HG03439 (cell line): ENCODE measurements around the gene HCN3.
"Not testable (repeated sequence)": the region's sequence is repeated elsewhere in the genome, so short reads cannot be mapped to it uniquely, and the experiment has no call there.

Experiments
- ATAC-seq: cut with Tn5 transposase; IDR thresholded peaks from one replicate; pipeline ENCODE4 v1.9.1; 2021; ENCODE audit warnings: mild to moderate bottlenecking, moderate library complexity; ENCODE audit not compliant: unreplicated experiment

HCN3 gene

DNA sequence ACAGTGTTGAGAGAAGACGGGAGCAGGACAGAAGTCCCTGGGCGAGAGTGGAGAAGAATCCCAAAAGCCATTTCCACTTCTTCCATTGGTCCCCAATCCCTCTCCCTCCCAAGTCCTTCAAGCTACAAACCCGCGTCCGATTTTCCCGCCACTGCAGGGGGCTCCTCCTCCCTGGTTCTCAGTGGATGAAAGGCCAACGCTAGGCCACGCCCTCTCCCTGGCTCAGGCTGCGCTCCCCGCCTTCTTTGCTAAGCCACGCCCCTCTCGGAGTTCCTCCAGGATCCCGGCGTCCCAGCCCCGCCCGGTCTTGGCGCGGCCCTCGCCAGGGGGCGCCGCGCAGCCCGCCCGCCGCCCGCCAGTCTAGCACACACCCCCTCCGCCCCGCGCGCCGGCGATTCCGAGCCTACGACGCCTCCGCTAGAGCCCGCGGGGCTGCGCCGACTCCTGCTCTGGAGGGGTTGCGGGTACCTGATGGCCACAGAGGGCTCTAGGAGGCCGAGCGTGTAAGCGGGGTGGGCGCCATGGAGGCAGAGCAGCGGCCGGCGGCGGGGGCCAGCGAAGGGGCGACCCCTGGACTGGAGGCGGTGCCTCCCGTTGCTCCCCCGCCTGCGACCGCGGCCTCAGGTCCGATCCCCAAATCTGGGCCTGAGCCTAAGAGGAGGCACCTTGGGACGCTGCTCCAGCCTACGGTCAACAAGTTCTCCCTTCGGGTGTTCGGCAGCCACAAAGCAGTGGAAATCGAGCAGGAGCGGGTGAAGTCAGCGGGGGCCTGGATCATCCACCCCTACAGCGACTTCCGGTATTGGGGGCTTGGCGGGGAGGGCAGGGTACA is at the start of gene HCN3:
Gene HCN3, plus strand, starts transcription at position 394 of the 832 bp plus-strand sequence. Its CDS starts 128 bp downstream, at position 522.
- peak; percentile 60 for ATAC-seq

- no peak for ATAC-seq
Measured at GRCh38 chr1:155228096-155228427, 49.2 kb upstream of the HCN3 start.

- ATAC-seq: not testable (repeated sequence)
Measured at GRCh38 chr1:155231302-155231701, 46.0 kb upstream of the HCN3 start.

DNA sequence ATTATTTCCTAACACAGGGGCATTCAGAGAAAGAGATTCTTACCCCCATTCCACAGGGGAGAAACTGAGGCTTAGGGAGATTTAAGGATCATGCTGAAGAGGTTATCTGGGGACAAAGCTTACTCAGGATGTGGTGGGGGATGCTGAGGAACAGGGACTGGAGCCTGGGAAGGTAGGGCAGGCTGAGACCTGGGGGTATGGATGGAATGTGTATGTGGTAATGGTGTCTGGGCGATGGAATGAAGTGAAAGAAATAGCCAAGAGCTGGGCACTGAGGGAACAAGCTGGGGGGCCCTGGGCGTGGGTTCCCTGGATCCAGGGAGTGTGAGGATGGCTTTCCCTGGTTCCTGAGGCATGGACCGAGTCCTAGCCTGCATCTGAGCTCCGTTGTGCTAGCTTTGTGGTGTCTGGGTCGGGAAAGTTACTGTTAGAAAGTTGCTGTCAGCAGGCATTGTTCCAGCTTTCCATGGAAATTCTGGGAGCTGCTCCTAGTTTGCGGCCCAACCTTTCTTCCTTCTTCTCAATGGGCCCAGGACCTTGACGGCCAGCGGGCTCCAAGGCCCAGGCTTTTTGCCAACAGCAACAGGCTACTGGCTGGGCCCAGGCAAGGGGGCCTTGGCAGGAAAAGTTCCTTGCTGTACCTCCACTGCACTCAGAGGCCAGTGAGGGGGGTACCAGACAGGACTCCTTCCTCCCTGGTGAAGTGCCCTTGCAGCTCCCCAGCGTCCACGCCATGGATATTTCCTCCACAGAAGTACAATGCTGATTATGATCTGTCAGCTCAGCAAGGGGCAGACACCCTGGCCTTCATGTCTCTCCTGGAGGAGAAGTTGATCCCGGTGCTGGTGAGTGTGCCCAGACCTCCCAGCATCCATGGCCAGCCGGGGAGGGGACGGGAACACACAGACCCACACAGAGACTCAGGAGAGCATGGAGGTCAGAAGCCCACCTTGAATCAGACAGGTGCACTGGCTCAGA is 45.0 kb upstream of the HCN3 start:
- not testable (repeated sequence) for ATAC-seq

GRCh38 chr1:155233502-155233901 is 43.8 kb upstream of the HCN3 start:
- ATAC-seq: not testable (repeated sequence)

DNA sequence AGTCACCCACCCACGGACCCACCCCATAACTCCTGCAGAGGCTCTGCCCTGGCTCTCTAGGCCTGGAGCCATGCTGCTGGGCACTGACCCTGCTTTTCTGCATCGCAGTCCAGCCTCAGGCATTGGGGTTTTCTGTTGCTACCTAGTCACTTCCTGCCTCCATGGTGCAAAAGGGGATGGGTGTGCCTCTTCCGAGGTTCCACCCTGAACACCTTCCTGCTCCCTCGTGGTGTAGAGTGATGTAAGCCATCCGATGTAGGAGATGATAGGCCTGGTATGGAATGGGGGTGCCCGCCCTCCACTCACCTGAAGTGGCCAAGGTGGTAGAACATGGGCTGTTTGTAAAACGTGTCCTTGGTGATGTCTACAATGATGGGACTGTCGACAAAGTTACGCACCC is 41.9 kb upstream of the HCN3 start:
- ATAC-seq: not testable (repeated sequence)

GRCh38 chr1:155236451-155236850 is 40.8 kb upstream of the HCN3 start:
- ATAC-seq: no peak

DNA sequence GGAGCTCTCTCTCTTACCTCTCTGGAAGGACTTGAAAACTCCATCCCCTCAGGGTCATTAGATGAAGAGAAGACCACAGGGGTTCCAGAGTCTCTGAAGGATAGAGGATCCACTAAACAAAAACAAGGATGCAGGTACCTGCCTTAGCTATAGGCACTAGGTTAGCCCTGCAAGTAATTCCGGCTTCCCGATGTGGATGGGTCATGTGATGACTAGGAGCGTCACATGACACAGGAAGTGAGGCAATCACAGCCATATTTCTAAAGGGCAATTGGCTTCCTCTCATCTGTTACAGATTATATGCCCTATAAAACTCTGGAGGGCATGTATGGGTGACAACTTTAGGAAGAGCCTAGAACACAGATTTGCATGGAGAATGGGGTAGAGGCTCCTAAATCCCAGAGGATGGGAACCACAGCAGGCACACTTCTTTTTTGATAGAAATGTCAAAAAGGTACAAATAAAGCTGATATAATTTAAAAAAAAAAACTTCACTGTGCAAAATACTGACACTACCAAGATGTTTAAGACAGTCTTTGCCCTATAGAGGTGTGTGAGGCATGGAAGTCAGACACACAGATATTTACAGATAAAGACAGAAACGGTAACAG is 36.1 kb upstream of the HCN3 start:
- no peak for ATAC-seq

- ATAC-seq: no peak
Measured at GRCh38 chr1:155241841-155242264, 35.4 kb upstream of the HCN3 start.

DNA sequence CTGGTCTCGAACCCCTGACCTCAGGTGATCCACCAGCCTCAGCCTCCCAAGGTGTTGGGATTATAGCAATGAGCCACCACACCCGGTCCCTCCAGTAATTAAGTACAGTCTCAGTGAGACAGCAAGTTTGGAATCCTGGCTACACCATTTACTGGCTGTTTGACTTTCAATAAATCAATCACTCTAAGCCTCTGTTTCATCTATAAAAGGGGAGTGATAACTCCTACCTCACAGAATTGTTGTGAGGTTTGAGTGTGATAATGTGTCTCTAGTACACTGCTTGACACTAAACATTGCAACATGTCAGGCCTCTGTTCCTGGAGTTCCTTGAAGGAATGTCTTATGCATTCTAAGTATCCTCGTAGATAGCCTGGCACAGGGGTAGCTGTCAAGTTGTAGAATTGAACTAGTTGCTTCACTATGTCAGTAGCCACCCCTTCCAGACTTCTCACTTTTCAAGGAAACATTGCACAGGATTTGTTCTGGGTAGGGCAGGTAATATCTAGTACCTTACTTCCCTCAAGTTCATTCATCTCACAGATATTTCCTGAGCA is 34.4 kb upstream of the HCN3 start:
- no peak for ATAC-seq

- peak; percentile 80 for ATAC-seq
Measured at GRCh38 chr1:155244368-155245162, 32.7 kb upstream of the HCN3 start.

- no peak for ATAC-seq
Measured at GRCh38 chr1:155245163-155245524, 32.1 kb upstream of the HCN3 start.

- ATAC-seq: not testable (repeated sequence)
Measured at GRCh38 chr1:155246796-155247195, 30.5 kb upstream of the HCN3 start.

DNA sequence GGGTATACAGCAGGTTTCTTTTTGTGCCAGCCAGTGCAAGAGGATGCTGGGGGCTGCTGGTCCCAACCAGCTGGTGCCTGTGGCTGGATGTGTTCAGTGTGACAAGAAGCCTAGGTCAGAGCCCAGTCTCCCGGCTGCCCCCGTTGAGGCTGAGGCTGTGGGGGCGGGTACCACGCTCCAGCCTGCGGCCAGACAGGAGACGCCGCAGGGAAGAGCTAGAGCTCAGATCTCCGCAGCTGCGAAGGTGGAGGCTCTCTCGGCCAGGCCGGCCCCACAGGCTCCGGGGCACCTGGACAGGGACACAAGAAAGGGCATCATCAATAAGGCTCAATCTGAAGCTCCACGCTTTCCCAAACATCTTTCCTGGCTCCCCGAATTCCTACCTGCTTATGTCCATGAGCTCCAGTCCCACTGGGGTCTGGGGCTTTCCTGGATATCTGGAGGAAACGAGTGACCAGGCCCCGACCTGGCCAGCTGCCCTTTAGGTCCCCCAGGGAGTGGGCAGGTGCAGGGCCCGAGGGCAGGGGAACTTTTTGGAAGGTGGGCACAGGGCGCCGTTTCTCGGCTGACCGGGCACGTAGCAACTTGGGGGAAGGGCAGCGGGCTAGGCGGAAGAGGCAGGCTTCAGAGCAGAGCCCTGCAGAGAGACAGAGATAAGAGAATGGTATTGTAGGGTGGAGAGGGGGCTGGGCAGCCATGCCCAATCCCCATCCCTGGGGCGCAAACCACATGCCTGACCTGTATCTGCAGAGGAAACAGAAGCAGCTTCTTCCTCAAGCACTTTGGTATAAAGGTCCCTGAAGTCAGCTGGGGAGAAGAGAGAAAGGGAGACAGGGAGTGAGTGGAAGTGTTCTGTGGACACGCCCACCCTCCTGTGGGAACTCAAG is 29.4 kb upstream of the HCN3 start:
- ATAC-seq: no peak

GRCh38 chr1:155250246-155250632 is 27.0 kb upstream of the HCN3 start:
- ATAC-seq: no peak

DNA sequence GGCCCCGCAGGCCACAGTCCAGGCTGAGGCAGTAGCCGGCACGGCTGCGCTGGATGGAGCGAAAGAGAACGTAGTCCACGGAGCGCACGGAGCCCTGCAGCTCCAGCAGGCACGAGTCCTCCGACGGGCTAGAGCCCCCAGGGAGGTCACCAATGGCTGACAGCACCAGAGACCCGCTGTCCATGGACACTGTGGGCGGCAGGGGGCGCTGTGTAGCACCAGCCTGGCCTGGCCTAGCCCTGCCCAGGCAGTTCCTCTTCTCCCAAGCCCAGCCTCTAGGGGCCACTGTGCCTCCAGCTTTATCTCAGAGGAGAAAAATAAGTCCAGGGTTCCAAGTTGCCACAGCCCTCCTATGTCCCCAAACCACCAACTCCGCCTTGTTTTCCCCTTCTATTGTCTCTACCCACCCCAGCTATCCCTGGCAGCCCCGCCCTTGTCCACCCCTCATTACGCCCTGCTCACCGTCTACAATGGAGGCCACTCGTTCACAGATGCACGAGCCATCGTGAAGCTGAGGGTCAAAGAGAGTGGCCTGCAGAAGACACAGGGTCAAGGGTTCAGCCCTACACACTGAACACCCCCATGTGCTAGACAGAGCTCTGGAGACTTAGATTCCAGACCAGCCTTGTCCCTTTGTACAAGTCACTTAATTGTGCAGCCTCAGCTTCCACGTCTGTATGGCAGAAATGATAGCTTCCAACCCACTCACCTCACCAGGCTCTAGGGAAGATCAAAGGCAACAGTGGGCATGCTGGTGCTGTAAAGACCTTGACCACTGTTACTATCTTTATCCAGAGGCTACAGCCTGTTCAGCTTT is 26.4 kb upstream of the HCN3 start:
- peak; percentile 83 for ATAC-seq

GRCh38 chr1:155251566-155251965 is 25.7 kb upstream of the HCN3 start:
- no peak for ATAC-seq

DNA sequence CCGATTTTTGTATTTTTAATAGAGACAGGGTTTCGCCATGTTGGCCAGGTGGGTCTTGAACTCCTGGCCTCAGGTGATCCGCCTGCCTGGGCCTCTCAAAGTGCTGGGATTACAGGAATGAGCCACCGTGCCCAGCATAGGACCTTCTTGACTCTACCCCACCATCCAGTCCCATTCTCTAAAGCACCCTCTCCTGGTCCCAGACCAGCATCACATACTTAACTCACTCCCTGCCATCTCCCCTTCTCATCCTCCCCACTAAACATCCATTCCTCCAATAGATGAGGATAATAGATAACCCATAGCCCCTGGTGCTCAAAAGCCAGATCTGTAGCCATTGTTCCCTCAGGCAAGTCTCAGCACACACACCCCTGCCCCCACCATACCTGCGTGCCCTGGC is 24.1 kb upstream of the HCN3 start:
- no peak for ATAC-seq
